PFSK-1 (cell line): ENCODE measurements around the gene SLC37A4.

Experiments
- REST ChIP-seq, 2 experiments: IDR thresholded peaks; 2 replicates each; pipeline versions ENCODE4 v1.6.1 to v1.8.0; 2011 to 2012; ENCODE audit warnings: low read depth in 2 of 2, low read length in 2 of 2, control low read depth in 1 of 2, inconsistent platforms in 1 of 2, mild to moderate bottlenecking in 1 of 2, moderate library complexity in 1 of 2; ENCODE audit not compliant: insufficient read depth in 1 of 2
- SIN3A ChIP-seq: IDR thresholded peaks from 2 replicates; pipeline ENCODE4 v1.6.1; 2012; ENCODE audit warnings: mild to moderate bottlenecking, low read length, moderate library complexity, borderline replicate concordance; ENCODE audit not compliant: insufficient read depth
- TAF1 ChIP-seq: IDR thresholded peaks from 2 replicates; pipeline ENCODE4 v1.6.1; 2012; ENCODE audit warnings: low read length, control low read depth, borderline replicate concordance; ENCODE audit not compliant: insufficient read depth

GRCh38 chr11:119019996-119020395 is 10.7 kb downstream of the SLC37A4 start:
- TF ChIP-seq REST (IDR thresholded peaks at IDR 0.05; ENCODE audit: insufficient read depth in 1 of 2, low read depth in 2 of 2, low read length in 2 of 2) (no peak), TAF1 (no peak), SIN3A (no peak)
